Mesenchymal stem cell (in vitro differentiated cells and primary cell): ENCODE data around the gene ZNF862.
A peak's percentile ranks its signal among the peaks of the same experiment; 100 is the strongest.

Experiments used
- DNase-seq: peaks from one replicate; pipeline ENCODE4 v3.0.0-alpha.2; 2013
- H2AFZ ChIP-seq: one replicate; pipeline ENCODE4 v1.6.1; 2013; ENCODE audit warnings: low read depth, mild to moderate bottlenecking, control low read depth, inconsistent platforms, low read length, moderate library complexity
- H2AK5ac ChIP-seq: 2 replicates; pipeline ENCODE4 v1.6.1; 2013; ENCODE audit warnings: low read length, moderate library complexity, mild to moderate bottlenecking, inconsistent platforms; ENCODE audit not compliant: severe bottlenecking
- H2BK120ac ChIP-seq: one replicate; pipeline ENCODE4 v1.6.1; 2013; ENCODE audit warnings: low read depth, mild to moderate bottlenecking, inconsistent platforms, low read length, moderate library complexity
- H2BK12ac ChIP-seq, 2 experiments: one replicate each; pipeline ENCODE4 v1.6.1; 2013; ENCODE audit warnings: inconsistent platforms in 2 of 2, low read length in 2 of 2, mild to moderate bottlenecking in 2 of 2, moderate library complexity in 2 of 2, control low read depth in 1 of 2
- H2BK15ac ChIP-seq: one replicate; pipeline ENCODE4 v1.6.1; 2013; ENCODE audit warnings: mild to moderate bottlenecking, low read depth, inconsistent platforms; ENCODE audit not compliant: poor library complexity, severe bottlenecking
- H2BK5ac ChIP-seq: 2 replicates; pipeline ENCODE4 v1.6.1; 2013; ENCODE audit warnings: low read depth, mild to moderate bottlenecking, low read length, control low read depth, inconsistent platforms; ENCODE audit not compliant: poor library complexity, severe bottlenecking
- H3K14ac ChIP-seq, 2 experiments: one replicate each; pipeline ENCODE4 v1.6.1; 2013; ENCODE audit warnings: inconsistent platforms in 2 of 2, low read length in 2 of 2, control low read depth in 1 of 2, mild to moderate bottlenecking in 1 of 2, moderate library complexity in 1 of 2
- H3K18ac ChIP-seq, 2 experiments: one replicate each; pipeline ENCODE4 v1.6.1; 2013; ENCODE audit warnings: inconsistent platforms in 2 of 2, low read length in 2 of 2, control low read depth in 1 of 2, low read depth in 1 of 2, mild to moderate bottlenecking in 1 of 2
- H3K23ac ChIP-seq, 2 experiments: one replicate each; pipeline ENCODE4 v1.6.1; 2013; ENCODE audit warnings: inconsistent platforms in 2 of 2, low read length in 2 of 2, mild to moderate bottlenecking in 2 of 2, moderate library complexity in 2 of 2, control low read depth in 1 of 2
- H3K27ac ChIP-seq: 2 replicates; pipeline ENCODE4 v1.5.1; 2013; ENCODE audit warnings: mild to moderate bottlenecking, moderate library complexity, low read length, control low read depth, inconsistent platforms; ENCODE audit not compliant: poor library complexity, severe bottlenecking
- H3K27me3 ChIP-seq, 2 experiments: 2 replicates each; pipeline versions ENCODE4 v1.6.1 to v1.7.0; 2013; ENCODE audit warnings: low read length in 2 of 2, mild to moderate bottlenecking in 2 of 2, moderate library complexity in 2 of 2, control low read depth in 1 of 2, inconsistent platforms in 1 of 2; ENCODE audit not compliant: control insufficient read depth in 1 of 2, insufficient read depth in 1 of 2
- H3K36me3 ChIP-seq, 2 experiments: 2 replicates each; pipeline versions ENCODE4 v1.6.1 to v1.7.0; 2013; ENCODE audit warnings: low read length in 2 of 2, control low read depth in 1 of 2, inconsistent platforms in 1 of 2, low read depth in 1 of 2, mild to moderate bottlenecking in 1 of 2; ENCODE audit not compliant: insufficient read depth in 2 of 2, control insufficient read depth in 1 of 2
- H3K4ac ChIP-seq, 2 experiments: one replicate each; pipeline ENCODE4 v1.6.1; 2013; ENCODE audit warnings: inconsistent platforms in 2 of 2, low read length in 2 of 2, mild to moderate bottlenecking in 2 of 2, moderate library complexity in 2 of 2, control low read depth in 1 of 2, low read depth in 1 of 2
- H3K4me1 ChIP-seq: 2 replicates; pipeline ENCODE4 v1.6.1; 2013; ENCODE audit warnings: low read depth, low read length, control low read depth; ENCODE audit not compliant: control insufficient read depth, insufficient read depth
- H3K4me2 ChIP-seq: 2 replicates; pipeline ENCODE4 v1.6.1; 2013; ENCODE audit warnings: low read length, mild to moderate bottlenecking, inconsistent platforms; ENCODE audit not compliant: poor library complexity, severe bottlenecking
- H3K4me3 ChIP-seq, 2 experiments: 2 replicates each; pipeline versions ENCODE4 v1.5.1 to v1.7.0; 2013; ENCODE audit warnings: low read length in 2 of 2, mild to moderate bottlenecking in 2 of 2, control low read depth in 1 of 2, low read depth in 1 of 2; ENCODE audit not compliant: insufficient read depth in 1 of 2
- H3K79me1 ChIP-seq: replicated peaks from 2 replicates; pipeline ENCODE4 v1.6.1; 2013; ENCODE audit warnings: mild to moderate bottlenecking, control low read depth, low read length, inconsistent platforms; ENCODE audit not compliant: poor library complexity, severe bottlenecking
- H3K9ac ChIP-seq: 2 replicates; pipeline ENCODE4 v1.7.0; 2013; ENCODE audit warnings: mild to moderate bottlenecking, low read length, moderate library complexity
- H3K9me3 ChIP-seq: 2 replicates; pipeline ENCODE4 v1.7.0; 2013; ENCODE audit warnings: mild to moderate bottlenecking, low read length; ENCODE audit not compliant: control insufficient read depth
- H4K8ac ChIP-seq: one replicate; pipeline ENCODE4 v1.6.1; 2013; ENCODE audit warnings: inconsistent platforms, mild to moderate bottlenecking, low read length, moderate library complexity
- H4K91ac ChIP-seq: one replicate; pipeline ENCODE4 v1.6.1; 2013; ENCODE audit warnings: mild to moderate bottlenecking, low read length, inconsistent platforms
- WGBS: methylation state at CpG from one replicate; pipeline ENCODE4 v1.1.7; 2013; ENCODE audit warnings: mixed read lengths; 5-methylcytosine and 5-hydroxymethylcytosine counted together

ZNF862 gene

DNA sequence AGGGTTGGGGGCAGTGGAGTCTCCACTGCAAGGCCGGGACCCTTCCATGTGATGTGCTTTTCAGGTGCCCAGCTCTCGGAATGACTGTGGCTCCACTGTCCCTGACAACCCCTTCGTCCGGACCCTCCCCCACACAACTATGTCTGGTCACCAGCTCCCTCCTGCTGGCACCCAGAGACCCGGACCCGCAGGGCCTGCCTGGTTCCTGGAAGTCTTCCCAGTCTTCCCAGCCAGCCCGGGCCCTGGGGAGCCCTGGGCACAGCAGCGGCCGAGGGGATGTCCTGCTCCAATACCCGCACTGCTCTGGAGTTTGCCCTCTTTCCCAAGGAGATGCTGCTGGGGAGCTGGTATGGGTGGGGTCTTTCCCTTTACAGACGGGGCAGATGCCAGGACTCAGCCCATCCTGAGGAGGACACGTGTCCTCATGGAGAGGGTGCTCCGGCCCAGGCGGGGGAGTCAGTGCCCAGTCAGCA lies 41.1 kb downstream of the ZNF862 start:
- no peak overlapping the region for H3K23ac ChIP-seq
- WGBS = 96% methylated on average over 14 of the region's 14 CpGs
- no peaks in the 10 kb centered on the region for H3K79me1 ChIP-seq
- no peak overlapping the region for H2AK5ac ChIP-seq
- no peak for DNase-seq
- H2AFZ ChIP-seq = no peak overlapping the region
- H2BK15ac ChIP-seq = no peak overlapping the region
- H3K9ac ChIP-seq = no peak overlapping the region
- no peak overlapping the region for H2BK12ac ChIP-seq
- peaks cover 0 to 16% of the 10 kb centered on the region in 2 experiments for H3K36me3 ChIP-seq
- no peak overlapping the region for H3K14ac ChIP-seq
- no peak overlapping the region for H3K4me3 ChIP-seq
- peaks cover 24% of the 10 kb centered on the region for H3K4me1 ChIP-seq
- no peaks in the 10 kb centered on the region for H3K9me3 ChIP-seq
- no peak overlapping the region for H4K91ac ChIP-seq
- H3K4me2 ChIP-seq = no peak overlapping the region
- no peak overlapping the region for H2BK5ac ChIP-seq
- no peak overlapping the region for H3K18ac ChIP-seq
- H3K27me3 ChIP-seq = peaks cover 0 to 3% of the 10 kb centered on the region in 2 experiments
- no peak overlapping the region for H2BK120ac ChIP-seq
- H4K8ac ChIP-seq = no peak overlapping the region
- no peak overlapping the region for H3K27ac ChIP-seq
- H3K4ac ChIP-seq = no peak overlapping the region

DNA sequence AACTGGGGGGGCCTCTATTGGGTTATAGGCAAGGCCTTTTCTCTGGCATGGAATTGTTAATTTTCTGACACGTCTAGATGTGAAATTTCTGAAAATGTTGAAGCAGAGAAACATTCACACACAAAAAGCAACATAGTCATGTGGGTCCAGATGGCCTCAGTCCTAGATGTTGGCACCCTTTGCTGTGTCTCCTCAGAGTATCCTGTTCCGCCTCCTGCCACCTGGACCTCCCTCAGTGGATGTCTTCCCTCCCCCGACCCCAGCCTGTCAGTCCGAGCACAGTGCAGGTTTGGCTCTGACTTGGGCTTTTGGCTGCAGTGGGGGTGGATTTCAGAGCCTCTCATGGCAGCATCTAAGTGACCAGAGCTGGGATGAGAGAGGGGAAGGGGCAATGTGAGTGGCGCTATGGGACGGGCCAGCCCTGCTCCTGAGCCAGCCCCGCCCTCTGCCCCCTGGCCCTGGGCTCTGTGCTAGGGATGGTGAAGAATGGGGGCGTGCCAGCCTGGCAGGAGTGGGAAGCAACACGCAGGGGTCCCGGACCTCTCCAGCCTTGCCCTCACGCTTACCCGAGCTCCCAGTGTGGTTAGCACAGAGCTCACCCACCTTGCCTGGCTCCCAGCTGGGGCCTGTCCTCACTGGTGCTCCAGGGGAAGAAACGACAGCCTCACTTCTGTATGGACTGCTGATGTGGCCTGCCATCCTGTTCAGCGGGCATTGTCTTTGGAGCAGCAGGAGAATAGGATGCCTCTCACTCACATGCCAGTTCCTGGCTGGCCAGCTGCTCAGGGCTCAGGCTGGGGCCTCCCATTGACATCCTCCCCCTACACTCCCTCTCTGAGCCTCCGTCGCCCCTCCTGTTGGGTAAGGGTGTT lies 41.8 kb downstream of the ZNF862 start:
- no peak for DNase-seq
- Histone ChIP-seq H3K4me3 (no peak overlapping the region), H3K4me2 (no peak overlapping the region), H3K36me3 (peaks cover 0 to 16% of the 10 kb centered on the region in 2 experiments), H4K8ac (no peak overlapping the region), H3K9me3 (no peaks in the 10 kb centered on the region), H2BK5ac (no peak overlapping the region), H3K27ac (no peak overlapping the region), H3K23ac (no peak overlapping the region), H2BK15ac (no peak overlapping the region), H4K91ac (no peak overlapping the region), H3K4me1 (peaks cover 29% of the 10 kb centered on the region), H3K27me3 (peaks cover 0 to 3% of the 10 kb centered on the region in 2 experiments), H2AK5ac (no peak overlapping the region), H2BK120ac (no peak overlapping the region), H3K4ac (no peak overlapping the region), H3K9ac (no peak overlapping the region), H3K79me1 (no peaks in the 10 kb centered on the region), H2BK12ac (no peak overlapping the region), H3K14ac (peak overlapping the region in 1 of 2 experiments; percentile 26), H3K18ac (no peak overlapping the region), H2AFZ (no peak overlapping the region)
- WGBS = 93% methylated on average over 16 of the region's 16 CpGs

- no peak overlapping the region for H3K4me2 ChIP-seq
- H3K27ac ChIP-seq = no peak overlapping the region
- peaks cover 0 to 16% of the 10 kb centered on the region in 2 experiments for H3K36me3 ChIP-seq
- no peak overlapping the region for H2BK120ac ChIP-seq
- no peak overlapping the region for H2AFZ ChIP-seq
- H3K79me1 ChIP-seq = no peaks in the 10 kb centered on the region
- no peak overlapping the region for H3K4me3 ChIP-seq
- H3K18ac ChIP-seq = no peak overlapping the region
- H3K4ac ChIP-seq = no peak overlapping the region
- H4K91ac ChIP-seq = no peak overlapping the region
- no peak overlapping the region for H2AK5ac ChIP-seq
- H3K23ac ChIP-seq = no peak overlapping the region
- H3K27me3 ChIP-seq = peaks cover 0 to 3% of the 10 kb centered on the region in 2 experiments
- H2BK15ac ChIP-seq = no peak overlapping the region
- no peaks in the 10 kb centered on the region for H3K9me3 ChIP-seq
- no peak overlapping the region for H4K8ac ChIP-seq
- H2BK5ac ChIP-seq = no peak overlapping the region
- no peak for DNase-seq
- WGBS = 90% methylated on average over 14 of the region's 14 CpGs
- no peak overlapping the region for H3K9ac ChIP-seq
- no peak overlapping the region for H3K14ac ChIP-seq
- peaks cover 34% of the 10 kb centered on the region for H3K4me1 ChIP-seq
- H2BK12ac ChIP-seq = no peak overlapping the region
Observed at GRCh38 chr7:149880638-149881311, 42.6 kb downstream of the ZNF862 start.
